ENCODE data around the gene WDPCP.

DNA sequence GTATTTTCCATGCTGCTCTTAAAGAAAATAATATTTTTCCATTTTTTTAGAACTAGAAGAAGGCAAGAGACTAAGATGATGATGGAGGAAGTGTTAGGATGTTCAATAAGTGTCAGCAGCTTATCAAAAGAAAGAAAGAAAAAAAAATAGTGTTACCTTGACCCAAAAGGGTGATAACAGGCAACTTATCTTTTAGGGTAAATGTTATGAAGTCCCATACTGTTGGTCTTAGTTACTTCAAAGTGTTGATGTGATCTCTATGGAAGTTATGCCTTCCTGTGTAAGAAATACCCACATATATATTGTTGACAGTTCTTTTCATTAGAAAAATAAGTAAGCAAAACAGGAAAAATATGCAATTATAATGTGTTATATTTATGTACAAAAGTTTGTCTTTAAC lies 394.1 kb downstream of the WDPCP start:
- TF ChIP-seq EP300 (IDR thresholded peaks at IDR 0.05): no peak
- TF ChIP-seq, protein P1, sequence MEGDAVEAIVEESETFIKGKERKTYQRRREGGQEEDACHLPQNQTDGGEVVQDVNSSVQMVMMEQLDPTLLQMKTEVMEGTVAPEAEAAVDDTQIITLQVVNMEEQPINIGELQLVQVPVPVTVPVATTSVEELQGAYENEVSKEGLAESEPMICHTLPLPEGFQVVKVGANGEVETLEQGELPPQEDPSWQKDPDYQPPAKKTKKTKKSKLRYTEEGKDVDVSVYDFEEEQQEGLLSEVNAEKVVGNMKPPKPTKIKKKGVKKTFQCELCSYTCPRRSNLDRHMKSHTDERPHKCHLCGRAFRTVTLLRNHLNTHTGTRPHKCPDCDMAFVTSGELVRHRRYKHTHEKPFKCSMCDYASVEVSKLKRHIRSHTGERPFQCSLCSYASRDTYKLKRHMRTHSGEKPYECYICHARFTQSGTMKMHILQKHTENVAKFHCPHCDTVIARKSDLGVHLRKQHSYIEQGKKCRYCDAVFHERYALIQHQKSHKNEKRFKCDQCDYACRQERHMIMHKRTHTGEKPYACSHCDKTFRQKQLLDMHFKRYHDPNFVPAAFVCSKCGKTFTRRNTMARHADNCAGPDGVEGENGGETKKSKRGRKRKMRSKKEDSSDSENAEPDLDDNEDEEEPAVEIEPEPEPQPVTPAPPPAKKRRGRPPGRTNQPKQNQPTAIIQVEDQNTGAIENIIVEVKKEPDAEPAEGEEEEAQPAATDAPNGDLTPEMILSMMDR (IDR thresholded peaks at IDR 0.05): no peak

Measured in ovary (tissue), 3 donors.